ENCODE data around the gene LAT. TPM values are rescaled to one million over a fixed set of nuclear protein-coding genes. Genes with fewer than 3 reads are reported as not detected.

LAT gene
- total RNA-seq, 2 experiments from 2014 or later = 288 to 297 TPM

- Mint-ChIP-seq H3K27me3 (no peaks in the 10 kb centered on the region), H3K27ac (peak overlapping the region; percentile 95), H3K9me3 (peaks cover 5% of the 10 kb centered on the region), H3K36me3 (peaks cover 60% of the 10 kb centered on the region), H3K4me1 (peaks cover 22% of the 10 kb centered on the region), H3K4me3 (no peak overlapping the region)
- ATAC-seq (ENCODE audit: low read depth) = no peak
- no peak for DNase-seq
- POLR2A ChIA-PET = interaction anchor here (0.6 to 7.6 kb wide), 4 partner anchors 8 to 27 kb away, joined by 3 to 62 read pairs (median 8); partner anchors contain the start of gene SPNS1
These were observed 1.9 kb upstream of the LAT start for GRCh38 chr16:28982949-28983348.

DNA sequence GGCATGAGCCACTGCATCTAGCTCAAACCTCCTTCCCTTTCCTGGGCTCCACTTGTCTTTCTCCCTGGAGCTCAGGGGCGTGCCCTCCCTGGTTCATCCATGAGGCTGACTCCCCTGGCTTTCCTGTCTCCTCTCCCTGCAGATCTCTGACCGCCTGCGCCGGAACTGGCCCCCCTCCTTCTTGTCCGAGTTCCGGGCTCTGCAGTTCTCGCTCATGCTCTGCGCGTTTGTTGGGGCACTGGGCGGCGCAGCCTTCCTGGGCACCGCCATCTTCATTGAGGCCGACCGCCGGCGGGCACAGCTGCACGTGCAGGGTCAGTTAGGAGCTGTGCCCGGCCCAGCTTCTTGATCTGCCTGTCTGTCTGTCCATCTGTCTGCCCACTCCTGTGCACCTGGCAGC, 1.2 kb upstream of the LAT start:
- peaks cover 5% of the 10 kb centered on the region for H3K9me3 Mint-ChIP-seq
- peaks cover 25% of the 10 kb centered on the region for H3K4me1 Mint-ChIP-seq
- H3K27me3 Mint-ChIP-seq = no peaks in the 10 kb centered on the region
- no peak for ATAC-seq (ENCODE audit: low read depth)
- peak overlapping the region; percentile 95 for H3K27ac Mint-ChIP-seq
- H3K4me3 Mint-ChIP-seq = peak overlapping the region; percentile 95
- H3K36me3 Mint-ChIP-seq = peaks cover 64% of the 10 kb centered on the region
- no peak for DNase-seq
- POLR2A ChIA-PET = interaction anchor here (0.6 to 7.6 kb wide), 7 partner anchors 8 to 46 kb away, joined by 3 to 62 read pairs (median 5); partner anchors contain the start of gene SPNS1

DNA sequence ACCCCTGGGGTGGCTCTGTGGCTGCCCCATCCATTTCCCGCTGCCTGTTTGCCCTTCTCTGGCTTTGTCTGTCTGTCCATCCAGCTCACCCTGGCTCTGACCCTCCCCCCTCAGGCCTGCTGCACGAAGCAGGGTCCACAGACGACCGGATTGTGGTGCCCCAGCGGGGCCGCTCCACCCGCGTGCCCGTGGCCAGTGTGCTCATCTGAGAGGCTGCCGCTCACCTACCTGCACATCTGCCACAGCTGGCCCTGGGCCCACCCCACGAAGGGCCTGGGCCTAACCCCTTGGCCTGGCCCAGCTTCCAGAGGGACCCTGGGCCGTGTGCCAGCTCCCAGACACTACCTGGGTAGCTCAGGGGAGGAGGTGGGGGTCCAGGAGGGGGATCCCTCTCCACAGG, 761 bp upstream of the LAT start:
- DNase-seq (no peak), ATAC-seq (ENCODE audit: low read depth) (no peak)
- Mint-ChIP-seq H3K4me3 (peak overlapping the region; percentile 95), H3K27me3 (no peaks in the 10 kb centered on the region), H3K9me3 (peaks cover 5% of the 10 kb centered on the region), H3K27ac (peak overlapping the region; percentile 95), H3K4me1 (peaks cover 29% of the 10 kb centered on the region), H3K36me3 (peaks cover 66% of the 10 kb centered on the region)
- POLR2A ChIA-PET = interaction anchor here (0.6 to 7.6 kb wide), 7 partner anchors 9 to 45 kb away, joined by 3 to 62 read pairs (median 13); partner anchors contain the start of gene SPNS1

- no peak for DNase-seq
- H3K4me3 Mint-ChIP-seq = peak overlapping the region; percentile 95
- H3K4me1 Mint-ChIP-seq = peaks cover 42% of the 10 kb centered on the region
- POLR2A ChIA-PET = interaction anchor here (0.6 to 7.9 kb wide), 13 partner anchors 10 to 988 kb away, joined by 3 to 62 read pairs (median 6); partner anchors contain the start of genes SPNS1 and TUFM
- H3K27me3 Mint-ChIP-seq = no peaks in the 10 kb centered on the region
- peaks cover 5% of the 10 kb centered on the region for H3K9me3 Mint-ChIP-seq
- peaks cover 76% of the 10 kb centered on the region for H3K36me3 Mint-ChIP-seq
- peak; percentile 26 for ATAC-seq (ENCODE audit: low read depth)
- H3K27ac Mint-ChIP-seq = peak overlapping the region; percentile 98
These were observed 574 bp downstream of the LAT start for GRCh38 chr16:28985211-28986041.

- peaks cover 47% of the 10 kb centered on the region for H3K4me1 Mint-ChIP-seq
- peak overlapping the region; percentile 95 for H3K4me3 Mint-ChIP-seq
- peak overlapping the region; percentile 98 for H3K27ac Mint-ChIP-seq
- no peak for ATAC-seq (ENCODE audit: low read depth)
- H3K36me3 Mint-ChIP-seq = peaks cover 74% of the 10 kb centered on the region
- no peak for DNase-seq
- H3K27me3 Mint-ChIP-seq = no peaks in the 10 kb centered on the region
- peaks cover 5% of the 10 kb centered on the region for H3K9me3 Mint-ChIP-seq
- POLR2A ChIA-PET = interaction anchor here (0.6 to 7.9 kb wide), 8 partner anchors 11 to 88 kb away, joined by 4 to 62 read pairs (median 8); partner anchors contain the start of gene SPNS1
These were observed 1.2 kb downstream of the LAT start for GRCh38 chr16:28986046-28986445.

- H3K4me3 Mint-ChIP-seq = peak overlapping the region; percentile 95
- DNase-seq = no peak
These were observed 1.6 kb downstream of the LAT start for GRCh38 chr16:28986492-28986891.

GRCh38 chr16:28987170-28987853, 2.5 kb downstream of the LAT start:
- DNase-seq (no peak), ATAC-seq (ENCODE audit: low read depth) (no peak)
- H3K36me3 Mint-ChIP-seq = peaks cover 69% of the 10 kb centered on the region
- POLR2A ChIA-PET = interaction anchor here (0.6 to 7.9 kb wide), 7 partner anchors 12 to 657 kb away, joined by 3 to 62 read pairs (median 5); partner anchors contain the start of gene SPNS1
- no peaks in the 10 kb centered on the region for H3K27me3 Mint-ChIP-seq
- peaks cover 1% of the 10 kb centered on the region for H3K9me3 Mint-ChIP-seq
- peak overlapping the region; percentile 98 for H3K27ac Mint-ChIP-seq
- peaks cover 50% of the 10 kb centered on the region for H3K4me1 Mint-ChIP-seq
- H3K4me3 Mint-ChIP-seq = peak overlapping the region; percentile 95

More at GRCh38 chr16:28986492-28986891, 1.6 kb downstream of the LAT start:
- peaks cover 47% of the 10 kb centered on the region for H3K4me1 Mint-ChIP-seq
- H3K9me3 Mint-ChIP-seq = peaks cover 5% of the 10 kb centered on the region
- ATAC-seq (ENCODE audit: low read depth) = no peak
- H3K27ac Mint-ChIP-seq = peak overlapping the region; percentile 98
- peaks cover 72% of the 10 kb centered on the region for H3K36me3 Mint-ChIP-seq
- POLR2A ChIA-PET = interaction anchor here (0.6 to 7.9 kb wide), 6 partner anchors 11 to 88 kb away, joined by 4 to 62 read pairs (median 12); partner anchors contain the start of gene SPNS1
- H3K27me3 Mint-ChIP-seq = no peaks in the 10 kb centered on the region

DNA sequence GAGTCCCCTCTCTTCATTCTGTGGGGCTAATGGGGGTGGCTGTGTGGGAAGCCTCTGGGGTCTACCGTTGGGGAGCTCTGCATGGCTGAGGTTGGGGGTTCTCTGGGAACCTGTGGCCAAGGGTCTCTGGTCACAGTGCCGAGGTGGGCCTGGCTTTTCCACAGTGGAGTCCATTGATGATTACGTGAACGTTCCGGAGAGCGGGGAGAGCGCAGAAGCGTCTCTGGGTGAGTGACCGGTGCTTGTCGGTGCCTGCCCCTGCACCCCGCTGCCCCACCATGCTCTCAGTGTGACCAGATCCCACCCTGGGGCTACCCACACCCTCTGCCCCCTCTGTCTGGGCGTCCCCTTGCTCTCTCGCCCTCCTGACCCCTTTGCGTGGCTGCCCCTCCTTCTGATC, 4.5 kb downstream of the LAT start:
- POLR2A ChIA-PET = interaction anchor here (0.8 to 7.9 kb wide), 5 partner anchors 11 to 36 kb away, joined by 3 to 62 read pairs (median 4); partner anchors contain the start of gene SPNS1

GRCh38 chr16:28990375-28991040, 5.7 kb downstream of the LAT start:
- Mint-ChIP-seq H3K27me3 (no peaks in the 10 kb centered on the region), H3K9me3 (peaks cover 1% of the 10 kb centered on the region), H3K4me1 (peaks cover 39% of the 10 kb centered on the region), H3K36me3 (peaks cover 49% of the 10 kb centered on the region), H3K27ac (peak overlapping the region; percentile 94), H3K4me3 (peak overlapping the region; percentile 95)
- DNase-seq = no peak
- POLR2A ChIA-PET = interaction anchor here (0.8 to 7.9 kb wide), 4 partner anchors 15 to 35 kb away, joined by 3 to 62 read pairs (median 32); partner anchors contain the start of gene SPNS1
- ATAC-seq (ENCODE audit: low read depth) = peak; percentile 63

More for the DNA sequence above, 4.5 kb downstream of the LAT start:
- peaks cover 52% of the 10 kb centered on the region for H3K36me3 Mint-ChIP-seq
- ATAC-seq (ENCODE audit: low read depth) (no peak), DNase-seq (no peak)
- peaks cover 41% of the 10 kb centered on the region for H3K4me1 Mint-ChIP-seq
- peaks cover 1% of the 10 kb centered on the region for H3K9me3 Mint-ChIP-seq
- H3K27ac Mint-ChIP-seq = peak overlapping the region; percentile 98
- peak overlapping the region; percentile 95 for H3K4me3 Mint-ChIP-seq
- H3K27me3 Mint-ChIP-seq = no peaks in the 10 kb centered on the region

GRCh38 chr16:28991687-28992086, 6.8 kb downstream of the LAT start:
- H3K4me3 Mint-ChIP-seq = no peak overlapping the region
- peaks cover 1% of the 10 kb centered on the region for H3K9me3 Mint-ChIP-seq
- peaks cover 38% of the 10 kb centered on the region for H3K36me3 Mint-ChIP-seq

DNA sequence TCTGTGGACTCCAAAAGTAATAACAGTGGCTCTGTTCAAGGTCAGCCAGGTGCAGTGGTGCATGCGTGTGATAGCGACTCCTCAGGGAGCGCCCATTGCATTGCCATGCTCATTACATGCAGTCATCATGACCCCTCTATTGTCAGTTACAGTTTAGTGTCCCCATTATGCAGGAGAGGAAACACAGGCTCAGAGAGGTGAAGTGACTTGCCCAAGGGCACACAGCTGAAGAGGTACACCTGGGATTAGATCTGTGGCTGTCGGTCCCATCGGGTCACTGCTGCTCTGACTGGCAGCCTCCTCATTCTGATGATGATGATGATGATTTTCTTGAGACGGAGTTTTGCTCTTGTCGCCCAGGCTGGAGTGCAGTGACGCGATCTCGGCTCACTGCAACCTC, 7.6 kb downstream of the LAT start:
- H3K27ac Mint-ChIP-seq = no peak overlapping the region
- no peak overlapping the region for H3K4me3 Mint-ChIP-seq
- POLR2A ChIA-PET = interaction anchor here (0.7 to 7.9 kb wide), 3 partner anchors 11 to 19 kb away, joined by 4 to 60 read pairs (median 6); no protein-coding TSS in a partner anchor
- no peak for DNase-seq
- peaks cover 35% of the 10 kb centered on the region for H3K4me1 Mint-ChIP-seq
- no peaks in the 10 kb centered on the region for H3K27me3 Mint-ChIP-seq
- peaks cover 33% of the 10 kb centered on the region for H3K36me3 Mint-ChIP-seq
- no peak for ATAC-seq (ENCODE audit: low read depth)
- no peaks in the 10 kb centered on the region for H3K9me3 Mint-ChIP-seq

More at GRCh38 chr16:28991687-28992086, 6.8 kb downstream of the LAT start:
- POLR2A ChIA-PET = interaction anchor here (0.7 to 7.9 kb wide), 3 partner anchors 11 to 18 kb away, joined by 4 to 60 read pairs (median 6); no protein-coding TSS in a partner anchor
- DNase-seq = no peak
- H3K4me1 Mint-ChIP-seq = peaks cover 39% of the 10 kb centered on the region
- no peaks in the 10 kb centered on the region for H3K27me3 Mint-ChIP-seq
- ATAC-seq (ENCODE audit: low read depth) = no peak
- H3K27ac Mint-ChIP-seq = no peak overlapping the region

DNA sequence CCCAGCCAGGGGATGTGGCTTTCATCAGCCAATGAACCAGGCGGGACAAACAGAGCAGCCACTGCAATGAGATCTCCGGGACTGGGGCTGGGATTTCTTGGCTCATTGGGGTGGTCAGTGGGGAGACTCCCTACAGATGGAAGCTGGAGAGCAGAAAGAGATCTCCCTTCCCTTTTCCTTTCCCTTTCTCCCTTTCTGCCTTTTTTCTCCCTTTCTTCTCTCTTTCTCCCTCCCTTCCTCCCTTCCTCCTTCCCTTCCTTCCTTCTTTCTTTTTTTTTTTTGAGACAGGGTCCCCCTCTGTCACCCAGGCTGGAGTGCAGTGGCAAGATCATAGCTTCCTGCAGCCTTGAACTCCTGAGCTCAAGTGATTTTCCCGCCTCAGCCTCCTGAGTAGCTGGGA, 14.0 kb downstream of the LAT start:
- POLR2A ChIA-PET = interaction anchor here (0.6 to 2.0 kb wide), 4 partner anchors 9 to 14 kb away, joined by 3 to 6 read pairs (median 4); partner anchors contain the start of gene LAT
- Mint-ChIP-seq H3K36me3 (no peaks in the 10 kb centered on the region), H3K4me3 (no peak overlapping the region), H3K27me3 (no peaks in the 10 kb centered on the region), H3K4me1 (peaks cover 5% of the 10 kb centered on the region), H3K27ac (peak overlapping the region; percentile 33), H3K9me3 (no peaks in the 10 kb centered on the region)
- no peak for DNase-seq
- no peak for ATAC-seq (ENCODE audit: low read depth)

All from activated naive CD8-positive, alpha-beta T cell treated with anti-CD3 and anti-CD28 coated beads, Interleukin-2, amount 10 ng/mL, durations not matched to agents 7 days and 5 days (primary cell).